HG03460 (cell line): ENCODE measurements around the gene KCNH2.
A peak's percentile ranks its signal among the peaks of the same experiment; 100 is the strongest.
"Not testable (repeated sequence)": the region's sequence is repeated elsewhere in the genome, so short reads cannot be mapped to it uniquely, and the experiment has no call there.

Experiments
- ATAC-seq: cut with Tn5 transposase; IDR thresholded peaks from one replicate; pipeline ENCODE4 v1.9.1; 2021; ENCODE audit not compliant: unreplicated experiment

Gene KCNH2

DNA sequence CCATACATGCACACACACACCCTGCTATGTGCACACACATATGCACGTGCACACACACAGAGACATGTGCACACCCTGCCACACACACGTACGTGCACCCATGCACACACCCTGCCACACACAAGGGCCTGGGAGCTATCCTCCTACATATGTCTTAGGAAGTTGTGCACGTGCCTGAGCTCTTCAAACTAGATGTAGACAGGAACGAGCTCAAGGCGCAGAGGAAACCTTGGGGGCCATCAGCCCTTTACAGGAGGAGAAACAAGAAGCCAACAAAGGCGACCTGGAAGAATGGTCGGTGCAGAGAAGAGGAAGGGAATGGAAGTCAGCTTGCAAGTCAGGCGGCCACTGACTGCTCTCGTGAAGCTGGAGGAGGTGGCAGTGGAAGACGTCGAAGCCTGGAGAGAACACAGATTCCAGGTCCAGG, 67.1 kb downstream of the KCNH2 start:
- ATAC-seq: no peak

DNA sequence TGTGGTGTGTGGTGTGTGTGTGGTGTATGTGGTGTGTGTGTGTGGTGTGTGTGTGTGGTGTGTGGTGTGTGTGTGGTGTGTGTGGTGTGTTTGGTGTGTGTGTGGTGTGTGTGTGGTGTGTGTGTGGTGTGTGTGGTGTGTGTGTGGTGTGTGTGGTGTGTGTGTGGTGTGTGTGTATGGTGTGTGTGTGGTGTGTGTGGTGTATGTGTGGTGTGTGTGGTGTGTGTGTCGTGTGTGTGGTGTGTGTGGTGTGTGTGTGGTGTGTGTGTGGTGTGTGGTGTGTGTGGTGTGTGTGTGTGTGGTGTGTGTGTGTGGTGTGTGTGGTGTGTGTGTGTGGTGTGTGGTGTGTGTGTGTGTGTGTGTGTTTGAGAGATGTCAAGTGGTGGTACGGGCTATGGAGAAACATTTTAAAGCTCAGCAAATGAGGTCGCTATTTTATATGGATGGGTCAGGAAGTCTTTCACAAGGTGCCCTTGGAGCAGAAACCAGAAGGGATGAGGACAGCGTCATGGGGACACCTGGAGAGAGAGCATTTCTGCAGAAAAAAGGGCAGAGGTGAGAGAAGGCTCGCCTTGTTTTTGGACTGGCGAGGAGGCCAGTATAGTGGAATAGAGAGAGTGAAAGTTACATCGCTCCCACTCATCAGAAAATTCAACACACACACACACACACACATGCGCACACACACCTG, 67.7 kb downstream of the KCNH2 start:
- ATAC-seq: not testable (repeated sequence)

DNA sequence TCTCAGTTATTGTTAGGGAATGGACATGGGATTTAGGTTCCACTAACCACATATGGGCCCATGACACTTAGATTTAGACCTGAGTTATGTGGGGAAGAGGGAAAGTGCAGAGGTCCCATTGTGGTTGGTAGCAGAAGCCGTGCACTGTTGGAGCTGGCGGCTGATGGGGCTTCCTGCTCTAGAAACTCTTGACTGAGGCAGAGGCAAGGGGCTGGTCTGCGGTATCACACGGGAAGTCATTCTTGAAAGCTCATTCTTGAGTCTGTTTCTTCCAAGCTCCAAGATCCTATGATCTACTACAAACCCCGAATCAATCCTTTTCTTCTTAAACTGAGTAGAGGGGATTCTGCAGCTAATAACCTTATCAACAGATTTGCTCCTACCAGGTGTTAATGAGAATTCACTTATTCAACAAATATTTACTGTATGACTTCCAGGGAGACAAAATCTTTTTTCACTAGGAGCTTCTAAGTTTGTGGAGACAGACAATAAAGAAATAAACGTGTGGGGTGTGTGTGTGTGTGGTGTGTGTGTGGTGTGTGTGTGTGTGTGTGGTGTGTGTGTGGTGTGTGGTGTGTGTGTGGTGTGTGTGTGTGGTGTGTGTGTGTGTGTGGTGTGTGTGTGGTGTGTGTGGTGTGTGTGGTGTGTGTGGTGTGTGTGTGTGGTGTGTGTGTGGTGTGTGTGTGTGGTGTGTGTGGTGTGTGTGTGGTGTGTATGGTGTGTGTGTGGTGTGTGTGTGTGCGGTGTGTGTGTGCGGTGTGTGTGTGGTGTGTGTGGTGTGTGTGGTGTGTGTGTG, 68.7 kb downstream of the KCNH2 start:
- no peak for ATAC-seq

DNA sequence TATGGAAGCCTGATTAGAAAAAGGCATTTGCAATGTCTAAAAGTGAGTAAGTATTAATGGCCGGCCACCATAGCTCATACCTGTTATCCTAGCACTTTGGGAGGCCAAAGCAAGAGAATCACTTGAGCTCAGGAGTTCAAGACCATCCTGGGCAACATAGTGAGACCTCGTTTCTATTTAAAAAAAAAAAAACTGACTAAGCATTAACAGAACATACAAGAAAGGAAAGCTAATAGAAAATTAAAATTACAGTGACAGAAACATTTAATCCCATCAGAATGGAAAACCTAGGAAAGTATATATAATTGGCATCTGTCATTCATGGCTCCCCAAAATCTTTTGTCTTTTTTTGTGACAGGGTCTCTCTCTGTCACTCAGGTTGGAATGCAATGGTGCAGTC, 69.9 kb downstream of the KCNH2 start:
- no peak for ATAC-seq

DNA sequence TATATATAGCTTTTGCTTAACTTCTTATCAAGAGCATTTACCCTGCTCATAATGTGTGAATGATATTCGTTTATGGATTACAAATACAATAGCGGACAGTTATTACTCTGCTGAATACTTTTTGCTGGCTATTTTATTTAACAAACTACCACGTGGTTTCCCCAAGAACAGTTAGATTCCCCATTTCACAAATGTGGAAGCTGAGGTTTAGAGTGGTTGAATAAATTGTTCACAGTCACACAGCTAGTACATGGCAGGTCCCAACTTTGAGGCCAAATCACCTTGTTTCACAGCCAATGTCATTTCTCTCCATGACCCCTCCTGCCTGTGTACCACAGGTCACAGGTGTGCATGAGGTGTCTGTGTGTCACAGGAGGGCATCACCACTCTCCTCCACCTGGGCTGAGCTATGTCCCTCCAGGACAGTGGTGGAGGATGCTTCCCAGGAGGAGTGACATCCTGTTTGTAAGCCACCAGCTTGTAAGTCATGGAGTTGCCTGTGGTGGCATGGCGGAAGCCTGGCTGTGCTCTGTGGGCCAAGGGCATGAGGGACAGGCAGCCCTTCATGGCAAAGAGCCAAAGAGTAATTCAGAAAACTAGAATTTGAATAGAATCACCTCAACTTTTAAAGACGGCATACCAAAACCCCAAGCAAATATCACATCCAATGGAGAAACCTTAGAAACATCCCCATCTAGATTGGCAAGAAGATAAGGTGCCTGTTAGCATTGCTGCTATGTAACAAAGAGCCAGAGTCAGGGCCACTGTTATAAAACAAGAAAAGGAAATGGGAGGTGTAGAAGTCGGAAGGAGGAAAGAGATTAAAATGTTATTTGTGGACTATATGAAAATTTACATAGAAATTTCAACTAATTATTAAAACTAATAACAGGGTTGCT, 73.9 kb downstream of the KCNH2 start:
- ATAC-seq: no peak

DNA sequence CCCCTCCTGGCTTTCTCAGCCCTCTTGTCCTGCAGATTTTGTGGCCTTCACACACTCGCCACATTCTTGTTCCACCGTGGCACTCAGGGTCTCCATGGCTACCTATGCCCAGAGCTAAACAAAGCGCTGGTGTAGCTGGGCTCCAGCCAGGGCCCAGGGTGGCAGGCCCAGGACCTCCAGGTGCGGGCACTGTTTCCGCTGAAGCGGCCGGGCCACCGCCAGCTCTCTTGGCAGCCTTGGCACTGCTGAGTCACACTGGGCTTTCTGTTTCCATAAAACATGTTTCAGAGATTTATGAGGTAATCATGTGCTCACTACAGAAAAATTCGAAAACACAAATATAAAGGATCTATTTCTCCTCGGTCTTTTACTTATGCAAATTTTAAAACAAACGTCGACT, 74.5 kb downstream of the KCNH2 start:
- no peak for ATAC-seq

DNA sequence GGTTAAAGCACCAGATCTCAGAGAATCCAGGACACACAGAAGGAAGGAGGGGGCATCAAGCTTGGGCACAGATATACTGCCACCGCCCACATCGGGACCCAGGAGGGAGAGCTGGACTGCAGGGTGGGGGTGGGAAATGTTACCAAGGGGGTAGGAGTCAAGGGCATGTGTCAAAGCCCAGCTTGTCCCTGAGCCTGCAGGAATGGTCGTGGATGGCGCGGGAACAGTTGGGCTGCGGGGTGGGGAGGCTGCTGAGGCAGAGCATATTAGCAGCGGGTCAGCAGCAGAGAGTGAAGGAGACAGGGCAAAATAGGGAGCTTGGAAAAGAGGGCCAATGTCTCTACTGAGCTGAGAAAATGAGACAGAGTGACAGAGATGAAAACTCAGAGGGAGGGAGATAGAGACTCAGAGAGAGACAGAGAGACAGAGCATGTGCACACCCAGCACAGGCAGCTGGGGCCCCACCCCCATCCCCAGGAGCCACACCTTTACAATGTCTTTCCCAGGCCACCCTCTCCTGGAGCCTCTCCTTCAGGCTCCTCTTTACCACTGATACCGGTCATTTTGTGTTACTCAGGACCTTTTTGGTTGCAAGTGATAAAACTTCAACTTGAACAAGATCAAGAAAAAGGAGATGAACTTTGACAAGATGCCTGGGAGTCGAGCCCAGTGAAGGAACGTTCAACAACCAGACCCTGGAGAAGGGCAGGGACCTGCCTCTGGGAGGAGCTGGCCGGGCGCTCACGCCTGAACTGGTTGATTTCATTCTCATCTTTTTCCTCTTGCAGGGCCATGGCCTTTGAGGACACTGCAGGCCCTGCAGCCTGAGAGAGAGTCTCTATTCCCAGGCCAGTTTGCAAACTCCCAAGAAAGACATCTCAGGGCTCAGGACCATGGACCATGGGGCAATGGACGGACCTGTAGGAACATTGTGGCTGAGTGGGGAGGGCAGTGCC, 75.8 kb downstream of the KCNH2 start:
- ATAC-seq: no peak

DNA sequence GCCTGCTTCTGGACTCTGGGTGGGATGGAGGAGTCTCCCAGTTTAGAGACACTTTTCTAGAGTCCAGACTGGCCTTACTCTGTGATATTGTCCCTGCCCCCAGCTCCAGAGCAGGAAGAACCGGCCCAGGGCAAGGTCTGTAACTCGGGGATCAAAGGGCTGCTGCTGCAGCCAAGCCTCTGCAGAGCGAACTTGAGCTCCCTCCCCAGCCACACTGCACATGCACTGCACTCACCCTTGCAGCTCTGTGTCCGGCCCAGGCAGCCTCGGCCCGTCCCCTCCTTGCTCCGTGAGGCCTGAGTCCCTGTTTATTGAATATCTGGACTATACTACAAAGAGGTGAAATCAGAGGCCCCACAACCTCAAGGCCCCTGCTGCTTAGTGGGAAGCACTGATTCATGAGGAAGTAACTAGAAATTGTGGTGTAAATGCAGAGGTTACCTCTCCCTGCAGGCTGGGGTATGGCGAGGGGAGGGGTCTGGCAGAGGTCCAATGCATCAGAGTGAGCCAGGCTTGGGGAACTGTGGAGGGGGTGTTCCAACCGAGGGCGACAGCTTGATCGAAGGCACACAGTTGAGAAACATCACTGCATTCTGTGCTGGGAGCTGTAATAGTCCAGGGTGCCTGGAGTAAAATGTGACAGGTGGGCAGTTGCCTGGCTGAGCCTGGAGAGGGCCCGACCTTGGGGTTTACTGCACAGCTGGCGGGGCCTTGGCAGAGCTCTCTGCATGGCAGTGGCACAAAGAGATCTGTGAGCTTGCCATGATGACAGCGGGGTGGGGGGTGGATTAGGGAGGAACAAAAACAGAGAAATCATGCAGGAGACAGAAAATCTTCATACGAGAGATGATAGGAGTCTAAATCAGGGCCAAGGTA, 76.7 kb downstream of the KCNH2 start:
- no peak for ATAC-seq

DNA sequence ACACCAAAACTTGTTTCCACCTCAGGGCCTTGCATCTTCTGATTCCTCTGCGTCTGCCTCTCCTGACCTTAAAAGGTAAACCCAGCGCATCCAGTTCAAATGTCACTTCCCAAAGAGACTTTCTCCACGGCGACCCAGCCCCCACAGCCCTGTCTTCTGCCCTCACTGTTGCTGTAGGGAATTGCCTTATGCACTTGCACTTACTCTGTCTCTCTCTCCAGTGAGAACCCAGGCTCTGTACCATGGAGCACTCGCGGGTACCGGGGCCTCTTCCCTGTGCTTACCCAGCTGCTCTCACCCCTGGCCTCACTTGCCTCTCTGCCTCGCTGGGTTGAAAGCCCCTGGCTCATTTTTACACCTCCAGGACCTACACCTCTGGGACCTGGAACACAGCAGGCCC, 77.4 kb downstream of the KCNH2 start:
- no peak for ATAC-seq

DNA sequence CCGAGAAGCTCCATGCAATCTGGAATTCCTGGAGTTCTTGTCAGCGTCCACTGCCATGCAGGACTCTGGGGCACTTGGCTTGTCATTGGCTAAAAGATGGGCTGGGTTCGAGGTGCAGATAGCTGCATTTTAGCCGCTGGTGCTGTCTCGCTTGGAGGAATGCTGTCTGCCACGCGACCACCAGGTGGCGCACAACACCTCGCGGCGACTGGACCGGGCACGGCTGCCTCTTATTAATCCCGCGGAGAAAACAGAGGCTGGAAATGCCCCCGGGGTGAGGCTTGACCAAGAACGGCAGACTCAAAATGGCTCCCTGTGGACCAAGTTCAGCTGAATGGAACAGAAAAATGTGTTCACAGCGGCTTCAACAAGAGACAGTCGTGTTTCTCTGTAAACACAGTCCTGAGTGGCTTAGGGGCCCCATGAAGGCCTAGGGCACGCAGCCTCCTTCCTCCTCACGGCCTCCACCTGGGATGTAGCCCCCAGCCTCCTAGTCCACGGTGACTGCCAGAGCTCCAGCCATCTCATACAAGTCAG, 79.6 kb downstream of the KCNH2 start:
- peak; percentile 58 for ATAC-seq

DNA sequence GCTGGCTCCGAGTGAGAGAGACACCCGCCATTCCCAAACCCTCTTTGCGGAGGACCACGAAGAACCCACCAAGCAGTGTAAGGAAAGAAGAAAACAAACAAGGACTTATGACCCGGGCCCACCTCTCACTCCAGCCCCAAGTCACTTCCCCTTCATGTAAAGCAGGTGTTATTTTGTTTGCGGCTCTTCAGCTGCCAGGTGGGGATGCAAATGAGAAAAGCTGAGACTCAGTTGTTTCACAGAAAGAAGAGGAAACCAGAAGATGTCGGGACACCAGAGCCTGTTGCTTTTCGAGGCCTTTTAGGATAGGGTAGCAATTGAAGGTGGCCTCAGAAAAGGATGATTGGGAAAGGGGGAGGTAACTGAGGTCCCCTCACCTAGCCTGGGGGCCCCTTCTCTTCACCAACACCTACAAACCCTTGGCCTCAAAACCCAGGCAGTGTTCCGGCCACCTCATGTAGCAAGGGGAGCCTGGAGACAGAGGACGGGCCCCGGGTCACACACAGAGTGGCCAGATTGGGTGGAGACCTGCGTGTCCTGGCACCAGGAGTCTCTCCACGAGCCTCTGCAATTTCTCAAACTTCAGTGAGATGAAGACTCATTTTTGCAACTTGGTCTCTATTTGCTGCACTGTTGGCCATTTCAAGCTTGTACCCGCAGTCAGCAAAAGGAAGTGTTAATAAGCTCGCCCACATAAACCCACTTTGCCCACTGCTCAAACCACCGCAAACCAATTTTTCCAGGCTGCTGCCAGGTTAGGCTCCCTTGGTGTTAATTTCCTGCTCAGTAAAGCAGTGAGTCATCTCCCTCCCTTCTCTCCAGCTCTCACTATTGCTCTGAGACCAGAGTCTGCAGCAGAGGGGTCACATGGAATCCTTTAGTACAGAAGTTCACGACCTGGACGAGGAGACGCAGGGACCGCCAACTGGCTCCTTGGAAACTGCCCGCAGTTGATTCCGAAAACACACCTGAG, 80.3 kb downstream of the KCNH2 start:
- ATAC-seq: peak; percentile 71

DNA sequence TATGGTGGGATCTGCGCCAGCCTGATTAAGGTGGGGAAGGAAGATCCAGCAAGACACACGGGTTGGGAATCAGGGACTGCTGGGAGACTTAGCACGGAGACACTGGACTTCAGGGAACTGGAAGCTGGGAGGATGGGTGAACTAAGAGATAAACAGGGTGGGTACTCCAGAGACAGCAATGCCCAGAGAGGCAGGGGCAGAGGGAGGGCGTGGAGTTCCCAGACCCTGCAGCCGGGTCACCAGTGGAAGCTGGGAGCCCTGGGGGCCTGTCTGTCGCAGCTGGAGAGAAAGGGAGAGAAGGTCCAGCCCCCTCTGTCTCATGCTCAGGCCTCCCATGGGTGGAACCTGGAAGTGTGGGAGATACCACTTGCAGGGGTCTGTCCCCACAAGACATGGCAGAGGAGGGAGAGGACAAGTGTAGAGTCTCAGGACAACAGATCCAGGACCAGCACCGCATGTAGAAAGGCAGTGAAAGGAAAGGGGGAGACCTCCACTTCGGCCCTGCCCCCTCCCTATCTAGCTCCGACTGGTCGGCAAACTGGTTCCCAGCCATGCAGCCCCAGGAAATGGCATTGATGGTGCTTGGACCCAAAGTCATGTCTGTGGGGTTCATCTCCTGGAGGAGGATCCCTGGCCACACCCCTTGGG, 81.4 kb downstream of the KCNH2 start:
- no peak for ATAC-seq

DNA sequence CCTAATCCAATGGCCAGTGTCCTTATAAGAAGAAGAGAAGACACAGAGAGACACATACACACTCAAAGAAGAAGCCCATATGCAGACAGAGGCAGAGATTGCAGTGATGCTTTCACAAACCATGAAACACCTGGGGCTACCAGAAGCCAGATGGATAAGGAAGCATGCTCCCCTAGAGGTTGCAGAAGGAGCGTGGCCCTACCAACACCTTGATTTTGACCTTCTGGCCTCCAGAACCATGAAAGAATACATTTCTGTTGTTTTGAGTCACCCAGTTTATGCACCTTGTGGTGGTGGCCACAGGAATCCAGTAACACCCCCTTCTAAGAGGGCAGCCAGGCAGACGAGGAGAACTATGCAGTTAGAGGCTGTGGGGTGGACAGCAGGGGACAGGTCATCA, 82.3 kb downstream of the KCNH2 start:
- ATAC-seq: no peak
